IgD-negative memory B cell (primary cell): ENCODE data around the gene DUSP7. TPM values are rescaled to one million over a fixed set of nuclear protein-coding genes. Genes with fewer than 3 reads are reported as not detected.

Experiments
- H3K27ac Mint-ChIP-seq, 3 donors: one replicate each; pipeline ENCODE4 v1.8.0; 2020 to 2022; ENCODE audit warnings: mild to moderate bottlenecking in 3 of 3, mixed read lengths in 3 of 3, moderate library complexity in 1 of 3
- H3K27me3 Mint-ChIP-seq: one replicate; pipeline ENCODE4 v1.8.0; 2021; ENCODE audit warnings: mixed read lengths
- H3K36me3 Mint-ChIP-seq: one replicate; pipeline ENCODE4 v1.8.0; 2020; ENCODE audit warnings: mild to moderate bottlenecking, mixed read lengths
- H3K4me1 Mint-ChIP-seq, 3 donors: one replicate each; pipeline ENCODE4 v1.8.0; 2020 to 2022; ENCODE audit warnings: mixed read lengths in 3 of 3, mild to moderate bottlenecking in 1 of 3
- H3K4me3 Mint-ChIP-seq, 4 donors: one replicate each; pipeline ENCODE4 v1.8.0; 2020 to 2022; ENCODE audit warnings: mild to moderate bottlenecking in 4 of 4, mixed read lengths in 4 of 4, moderate library complexity in 3 of 4
- H3K9me3 Mint-ChIP-seq, 3 donors: one replicate each; pipeline ENCODE4 v1.8.0; 2020 to 2021; ENCODE audit warnings: mixed read lengths in 3 of 3, mild to moderate bottlenecking in 1 of 3
- polyA plus RNA-seq: library from polyadenylated mRNA; unstranded; fragments of 300-500 nt; fragmentation: Illumina TruSeq; gene quantifications from one replicate; pipeline ENCODE4 v1.2.3, GENCODE V29; 2021

DUSP7 gene, protein sequence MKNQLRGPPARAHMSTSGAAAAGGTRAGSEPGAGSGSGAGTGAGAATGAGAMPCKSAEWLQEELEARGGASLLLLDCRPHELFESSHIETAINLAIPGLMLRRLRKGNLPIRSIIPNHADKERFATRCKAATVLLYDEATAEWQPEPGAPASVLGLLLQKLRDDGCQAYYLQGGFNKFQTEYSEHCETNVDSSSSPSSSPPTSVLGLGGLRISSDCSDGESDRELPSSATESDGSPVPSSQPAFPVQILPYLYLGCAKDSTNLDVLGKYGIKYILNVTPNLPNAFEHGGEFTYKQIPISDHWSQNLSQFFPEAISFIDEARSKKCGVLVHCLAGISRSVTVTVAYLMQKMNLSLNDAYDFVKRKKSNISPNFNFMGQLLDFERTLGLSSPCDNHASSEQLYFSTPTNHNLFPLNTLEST
- polyA plus RNA-seq: 1.1 TPM

DNA sequence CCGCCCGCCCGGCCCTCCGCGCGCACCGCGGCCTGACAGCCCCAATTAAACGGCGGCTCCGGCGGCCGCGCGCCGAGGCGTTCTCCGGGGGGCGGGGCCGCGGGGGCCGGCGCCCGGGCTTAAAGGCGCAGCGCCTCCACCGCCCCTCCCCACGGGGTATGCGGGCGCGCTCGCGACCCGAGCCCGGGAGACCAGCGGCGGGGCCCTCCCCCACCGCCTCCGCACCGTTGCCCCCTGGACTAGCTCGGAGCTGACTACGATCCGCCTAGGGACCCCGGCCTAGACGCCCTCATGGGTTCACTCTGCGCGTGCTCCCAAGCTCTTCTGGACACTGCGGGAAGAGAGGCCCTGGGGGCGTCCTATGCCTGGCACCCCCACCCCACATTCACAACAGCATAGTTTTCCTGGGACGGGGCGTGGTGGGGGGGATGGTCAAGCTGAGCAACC, at the start of gene DUSP7:
Gene DUSP7, minus strand, starts transcription at position 51 of the 447 bp plus-strand sequence. CDS start 205 bp downstream, outside the sequence.
- no peaks in the 10 kb centered on the region for H3K27me3 Mint-ChIP-seq
- H3K4me1 Mint-ChIP-seq: peaks cover 22 to 35% (median 28%) of the 10 kb centered on the region in 3 donors
- no peaks in the 10 kb centered on the region for H3K36me3 Mint-ChIP-seq
- H3K4me3 Mint-ChIP-seq: peak within 1 kb of the TSS; percentile 90 to 97 (median 95)
- no peaks in the 10 kb centered on the region for H3K9me3 Mint-ChIP-seq
- H3K27ac Mint-ChIP-seq: peak within 1 kb of the TSS; percentile 95 to 96 (median 96)

DNA sequence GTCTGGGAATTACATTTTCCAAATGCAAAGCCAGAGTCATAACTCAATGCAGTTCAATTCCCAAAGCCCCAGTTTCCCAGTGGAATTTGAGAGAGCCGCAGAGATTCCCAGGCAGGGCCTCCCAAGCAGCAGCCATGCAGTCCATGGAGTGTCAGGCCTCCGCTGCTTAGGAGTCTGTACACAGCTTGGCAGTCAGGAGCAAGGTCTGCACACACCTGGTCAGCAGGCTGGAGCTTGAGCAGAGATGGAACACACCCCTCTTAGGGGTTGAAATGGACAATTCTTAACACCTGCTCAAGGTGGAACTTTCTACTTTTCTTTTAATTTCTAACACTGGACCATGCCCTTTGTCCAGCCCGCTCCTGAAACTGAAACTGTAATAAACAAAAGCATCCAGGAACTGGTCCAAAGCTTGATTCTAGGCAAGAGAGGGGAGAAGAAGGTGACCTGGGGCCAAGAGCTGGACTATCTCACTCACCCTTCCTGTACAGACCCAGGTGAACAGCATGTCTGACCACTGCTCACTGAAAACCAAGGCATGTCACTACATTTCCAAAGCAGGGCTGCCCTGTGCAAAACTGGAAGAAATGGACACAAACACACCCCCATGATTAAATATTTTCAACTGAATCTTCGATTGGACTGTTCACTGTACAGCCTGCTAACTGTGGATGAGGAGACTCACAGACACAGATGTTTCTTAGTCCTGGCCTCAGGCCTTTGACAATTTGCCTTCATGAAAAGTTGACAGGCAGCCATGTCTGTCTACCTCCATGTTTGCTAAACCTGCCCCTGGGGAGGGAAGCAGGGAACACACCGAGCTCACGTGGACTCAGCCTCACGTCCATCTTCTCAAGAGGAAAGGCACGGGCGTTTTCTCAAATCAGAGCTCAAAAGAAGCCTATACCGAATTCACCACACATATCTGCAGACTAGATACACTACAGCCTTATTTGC, 48.6 kb upstream of the DUSP7 start:
- Mint-ChIP-seq H3K27ac (no peak overlapping the region), H3K4me1 (no peaks in the 10 kb centered on the region), H3K4me3 (no peak overlapping the region), H3K9me3 (peaks cover 0 to 22% (median 0%) of the 10 kb centered on the region in 3 donors), H3K27me3 (no peaks in the 10 kb centered on the region), H3K36me3 (peaks cover 5% of the 10 kb centered on the region)

DNA sequence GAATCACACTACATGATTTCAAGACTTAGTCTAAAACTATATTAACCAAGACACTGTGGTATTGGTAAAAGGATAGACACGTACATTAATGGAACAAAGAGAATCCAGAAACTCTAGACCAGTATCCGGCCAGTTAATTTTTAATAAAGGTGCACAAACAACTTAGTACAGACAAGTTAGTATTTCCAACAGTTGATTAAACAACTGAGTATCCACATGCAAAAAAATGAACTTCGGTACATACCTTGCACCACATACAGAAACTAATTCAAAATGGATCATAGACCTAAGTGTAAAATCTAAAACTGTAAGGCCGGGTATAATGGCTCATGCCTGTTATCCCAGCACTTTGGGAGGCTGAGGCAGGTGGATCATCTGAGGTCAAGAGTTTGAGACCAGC, 46.6 kb upstream of the DUSP7 start:
- H3K9me3 Mint-ChIP-seq: peaks cover 0 to 22% (median 0%) of the 10 kb centered on the region in 3 donors
- H3K27ac Mint-ChIP-seq: no peak overlapping the region
- no peak overlapping the region for H3K4me3 Mint-ChIP-seq
- H3K4me1 Mint-ChIP-seq: no peaks in the 10 kb centered on the region
- no peaks in the 10 kb centered on the region for H3K27me3 Mint-ChIP-seq
- H3K36me3 Mint-ChIP-seq: peaks cover 5% of the 10 kb centered on the region

DNA sequence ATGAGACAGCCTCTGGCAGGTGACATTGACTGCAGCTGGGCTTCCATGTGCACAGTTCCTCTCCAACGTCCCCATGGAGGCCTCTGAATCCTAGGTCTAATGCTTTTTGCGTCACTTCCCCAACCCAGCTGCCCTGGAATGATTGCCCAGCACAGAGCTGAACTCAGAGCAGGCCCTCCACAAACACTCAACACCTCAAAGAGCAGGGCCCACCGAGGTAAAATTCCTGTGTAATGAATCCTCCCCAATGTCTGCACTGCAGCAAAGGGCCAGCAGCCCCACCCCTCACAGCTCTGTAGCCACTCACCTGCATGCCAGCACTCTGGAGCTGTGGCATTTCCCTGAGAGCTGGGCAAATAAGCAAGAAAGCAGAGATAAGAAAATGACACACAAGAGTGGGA, 42.6 kb upstream of the DUSP7 start:
- Mint-ChIP-seq H3K4me1 (no peaks in the 10 kb centered on the region), H3K27me3 (no peaks in the 10 kb centered on the region), H3K27ac (no peak overlapping the region), H3K9me3 (peaks cover 0 to 22% (median 0%) of the 10 kb centered on the region in 3 donors), H3K36me3 (peaks cover 5% of the 10 kb centered on the region), H3K4me3 (no peak overlapping the region)

DNA sequence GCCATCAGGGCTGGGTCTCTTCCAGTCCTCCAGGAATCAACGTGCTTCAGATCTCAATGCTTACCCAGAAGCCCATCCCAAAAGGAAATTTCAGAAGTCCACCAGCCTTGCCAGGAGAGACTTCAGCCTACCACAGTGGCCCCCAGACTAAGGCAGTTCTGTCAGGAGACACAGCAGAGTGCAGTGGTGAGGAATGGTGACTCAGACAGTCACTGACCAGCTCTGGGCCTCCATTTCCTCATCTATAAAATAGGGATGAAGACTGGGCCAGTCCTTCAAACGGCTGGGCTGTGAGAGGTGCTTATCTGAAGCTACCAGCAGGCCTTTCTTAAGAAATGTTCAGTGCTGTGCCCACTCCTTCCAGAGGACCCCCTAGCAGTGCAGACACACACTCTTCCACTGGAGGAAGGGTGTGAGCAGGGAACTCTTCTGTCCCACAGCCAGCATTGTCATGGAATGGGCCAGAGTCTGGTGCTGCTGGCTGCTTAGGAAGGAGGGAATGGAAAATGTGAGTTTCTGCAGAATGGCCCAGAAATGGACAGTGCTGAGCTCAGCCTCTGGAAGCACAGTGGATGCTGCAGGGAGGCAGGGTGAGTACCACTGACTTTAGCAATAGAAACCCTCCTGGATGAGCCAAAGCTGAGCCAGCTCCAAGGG, 41.6 kb upstream of the DUSP7 start:
- peaks cover 5% of the 10 kb centered on the region for H3K36me3 Mint-ChIP-seq
- no peak overlapping the region for H3K27ac Mint-ChIP-seq
- peaks cover 0 to 22% (median 0%) of the 10 kb centered on the region in 3 donors for H3K9me3 Mint-ChIP-seq
- no peak overlapping the region for H3K4me3 Mint-ChIP-seq
- H3K27me3 Mint-ChIP-seq: no peaks in the 10 kb centered on the region
- no peaks in the 10 kb centered on the region for H3K4me1 Mint-ChIP-seq

DNA sequence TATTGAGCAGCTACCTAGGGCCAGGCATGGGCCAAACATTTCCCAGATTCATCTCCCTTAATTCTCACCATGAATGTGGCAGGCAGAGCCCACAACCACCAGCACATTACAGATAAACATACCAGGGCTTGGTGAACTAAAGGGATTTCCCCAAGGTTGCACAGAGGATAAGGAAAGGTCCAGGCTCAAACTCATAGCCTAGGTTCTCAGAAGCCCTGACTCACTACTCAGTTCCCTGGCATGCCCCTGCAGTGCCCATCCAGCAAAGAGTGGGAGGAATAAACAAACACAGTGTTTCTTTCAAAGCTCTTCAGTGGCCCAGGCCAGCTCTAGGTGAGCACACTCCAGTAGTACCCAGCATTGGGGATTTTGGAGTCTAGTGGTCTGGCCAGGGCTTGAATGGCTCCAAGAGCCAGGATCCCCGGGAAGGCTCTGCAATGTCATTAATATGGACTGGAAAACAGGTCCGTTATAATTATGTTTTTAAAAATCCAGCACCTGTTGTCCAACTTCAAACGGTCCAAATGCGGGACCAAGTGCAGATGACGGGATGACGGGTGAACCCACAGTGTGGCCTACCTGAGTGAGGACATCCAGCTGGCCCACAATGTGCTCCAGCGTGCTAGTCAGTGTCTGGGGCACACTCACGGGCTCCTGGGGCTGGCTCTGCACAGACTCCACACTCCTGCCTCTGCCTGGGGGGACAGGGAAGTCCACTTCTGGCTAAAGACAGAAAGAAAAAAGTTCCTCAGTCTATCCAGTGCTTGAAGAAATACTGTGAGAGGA, 39.8 kb upstream of the DUSP7 start:
- Mint-ChIP-seq H3K27ac (no peak overlapping the region), H3K4me1 (no peaks in the 10 kb centered on the region), H3K36me3 (no peaks in the 10 kb centered on the region), H3K4me3 (peak overlapping the region in 1 of 4 donors; percentile 9), H3K9me3 (peaks cover 0 to 12% (median 0%) of the 10 kb centered on the region in 3 donors), H3K27me3 (no peaks in the 10 kb centered on the region)

DNA sequence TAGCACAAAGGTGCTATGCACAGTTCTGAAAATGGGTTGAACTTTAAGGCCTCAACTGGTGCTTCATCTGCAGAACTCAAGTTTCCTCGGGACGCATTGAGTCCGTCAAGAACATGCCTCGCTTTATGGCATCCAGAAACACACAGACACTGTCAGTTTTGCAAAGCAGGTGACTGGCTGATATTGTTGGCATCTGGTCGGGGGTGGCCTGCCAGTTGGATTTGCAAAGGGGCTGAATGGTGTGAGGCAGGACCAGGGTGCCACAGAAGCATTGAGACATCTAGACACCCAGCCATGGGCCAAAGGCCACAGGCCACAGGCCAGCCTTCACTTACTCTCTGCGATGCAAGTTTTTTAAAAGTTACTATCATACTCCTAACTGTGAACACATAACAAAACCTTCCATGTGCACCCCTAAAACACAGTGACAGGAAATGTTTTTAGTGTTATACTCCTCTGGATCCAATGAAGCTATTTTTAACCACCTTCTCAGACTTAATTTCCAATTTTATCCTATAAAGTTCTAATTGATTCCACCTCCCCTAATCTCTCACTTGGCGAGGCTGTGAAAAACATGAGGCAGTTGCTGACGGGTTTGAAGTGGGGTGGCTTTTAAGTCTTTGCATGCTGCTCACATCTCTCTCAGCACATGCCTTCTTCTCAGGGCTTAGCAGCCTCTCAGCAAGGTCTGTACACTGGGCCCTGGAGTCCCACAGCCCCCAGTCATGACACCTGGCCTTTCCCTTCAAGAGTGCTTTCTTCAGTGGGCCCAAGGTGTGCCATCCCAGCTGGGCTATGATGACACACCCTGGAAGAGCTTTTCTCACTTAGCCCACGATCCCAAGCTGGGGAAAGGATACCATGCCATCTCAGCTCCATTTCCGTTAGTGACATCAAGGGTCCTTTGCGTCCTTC, 38.5 kb upstream of the DUSP7 start:
- Mint-ChIP-seq H3K27ac (peak overlapping the region in 1 of 3 donors; percentile 1), H3K4me1 (no peaks in the 10 kb centered on the region), H3K36me3 (no peaks in the 10 kb centered on the region), H3K9me3 (no peaks in the 10 kb centered on the region), H3K27me3 (no peaks in the 10 kb centered on the region), H3K4me3 (no peak overlapping the region)

DNA sequence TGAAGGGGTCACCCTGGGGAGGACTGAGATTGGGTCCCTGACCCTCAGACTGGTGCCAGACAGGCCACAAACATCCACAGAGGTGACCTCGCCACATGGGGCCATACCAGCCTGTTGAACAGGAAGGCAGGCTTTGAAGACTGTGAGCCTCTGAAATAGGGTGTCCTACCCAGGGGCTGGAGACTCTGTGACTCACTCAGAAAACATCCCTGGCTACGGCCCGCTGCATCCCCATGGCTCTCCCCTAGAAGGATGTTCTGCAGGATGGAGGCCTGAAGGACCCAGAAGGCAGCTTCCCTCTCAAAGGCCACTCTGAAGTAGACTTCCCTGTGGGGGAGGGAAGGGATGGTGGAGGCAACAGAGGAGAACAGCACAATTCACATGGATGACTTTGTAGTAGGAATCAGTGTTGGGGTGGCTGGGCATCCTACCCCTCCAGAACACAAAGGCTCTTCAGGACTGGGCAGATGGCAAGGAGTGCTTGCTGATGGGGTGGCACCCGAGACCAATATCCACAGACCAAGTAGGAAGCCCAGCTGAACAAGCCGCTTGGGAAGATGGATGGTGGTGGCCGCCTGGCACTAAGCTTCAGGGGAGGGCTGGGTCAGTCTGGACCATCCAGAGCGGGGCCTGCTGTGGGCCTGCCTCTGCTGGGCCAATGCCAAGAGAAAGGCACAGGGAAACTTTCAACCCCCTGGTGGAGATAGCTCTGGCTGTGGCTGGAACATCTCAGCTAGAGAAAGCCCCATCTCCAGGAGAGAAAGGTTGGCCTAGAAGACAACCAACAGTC, 37.6 kb upstream of the DUSP7 start:
- no peak overlapping the region for H3K4me3 Mint-ChIP-seq
- no peaks in the 10 kb centered on the region for H3K9me3 Mint-ChIP-seq
- no peaks in the 10 kb centered on the region for H3K27me3 Mint-ChIP-seq
- no peaks in the 10 kb centered on the region for H3K36me3 Mint-ChIP-seq
- H3K4me1 Mint-ChIP-seq: no peaks in the 10 kb centered on the region
- no peak overlapping the region for H3K27ac Mint-ChIP-seq

DNA sequence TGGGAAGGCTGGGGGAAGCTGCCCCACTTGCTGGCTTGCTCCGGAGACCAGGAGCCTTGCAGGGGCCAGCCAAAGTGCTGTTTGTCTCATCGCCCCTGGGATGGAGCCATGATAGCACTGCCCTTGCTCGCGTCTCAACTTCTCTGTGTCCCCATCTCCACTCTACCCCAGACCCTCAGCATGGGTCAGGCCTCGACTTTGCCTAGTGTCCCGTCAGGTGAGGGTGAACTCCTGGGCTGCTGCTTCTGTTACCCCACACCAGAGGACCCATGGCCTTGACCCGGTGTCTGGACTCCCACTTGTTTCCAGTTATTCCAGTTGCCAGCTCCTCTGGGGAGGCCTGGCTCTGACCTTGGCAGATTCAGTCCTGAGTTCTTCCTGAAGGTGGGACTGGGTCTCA, 36.5 kb upstream of the DUSP7 start:
- H3K4me3 Mint-ChIP-seq: no peak overlapping the region
- H3K9me3 Mint-ChIP-seq: no peaks in the 10 kb centered on the region
- no peaks in the 10 kb centered on the region for H3K36me3 Mint-ChIP-seq
- H3K27me3 Mint-ChIP-seq: no peaks in the 10 kb centered on the region
- H3K4me1 Mint-ChIP-seq: no peaks in the 10 kb centered on the region
- H3K27ac Mint-ChIP-seq: no peak overlapping the region

DNA sequence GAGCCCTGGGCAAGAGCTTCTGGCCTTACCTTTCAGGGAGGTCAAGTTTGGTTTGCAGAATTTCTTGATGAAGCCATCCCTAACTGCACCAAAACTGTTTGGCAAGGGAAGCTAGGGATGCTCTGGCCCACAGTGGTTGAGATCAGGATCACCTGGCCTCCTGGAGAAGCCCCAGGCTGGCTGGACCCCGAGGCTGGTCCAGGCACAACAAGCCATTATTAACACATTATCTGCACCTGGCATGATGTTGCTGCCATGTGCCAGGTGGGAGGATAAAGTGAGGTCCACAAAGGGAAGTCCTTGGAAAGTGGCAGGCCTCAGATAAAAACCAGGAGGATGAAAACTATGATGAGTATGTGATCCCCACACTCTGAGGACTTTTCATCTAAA, 35.9 kb upstream of the DUSP7 start:
- no peaks in the 10 kb centered on the region for H3K36me3 Mint-ChIP-seq
- no peak overlapping the region for H3K4me3 Mint-ChIP-seq
- no peaks in the 10 kb centered on the region for H3K27me3 Mint-ChIP-seq
- no peaks in the 10 kb centered on the region for H3K9me3 Mint-ChIP-seq
- H3K27ac Mint-ChIP-seq: no peak overlapping the region
- H3K4me1 Mint-ChIP-seq: peaks cover under 1 to 3% (median 2%) of the 10 kb centered on the region in 3 donors

DNA sequence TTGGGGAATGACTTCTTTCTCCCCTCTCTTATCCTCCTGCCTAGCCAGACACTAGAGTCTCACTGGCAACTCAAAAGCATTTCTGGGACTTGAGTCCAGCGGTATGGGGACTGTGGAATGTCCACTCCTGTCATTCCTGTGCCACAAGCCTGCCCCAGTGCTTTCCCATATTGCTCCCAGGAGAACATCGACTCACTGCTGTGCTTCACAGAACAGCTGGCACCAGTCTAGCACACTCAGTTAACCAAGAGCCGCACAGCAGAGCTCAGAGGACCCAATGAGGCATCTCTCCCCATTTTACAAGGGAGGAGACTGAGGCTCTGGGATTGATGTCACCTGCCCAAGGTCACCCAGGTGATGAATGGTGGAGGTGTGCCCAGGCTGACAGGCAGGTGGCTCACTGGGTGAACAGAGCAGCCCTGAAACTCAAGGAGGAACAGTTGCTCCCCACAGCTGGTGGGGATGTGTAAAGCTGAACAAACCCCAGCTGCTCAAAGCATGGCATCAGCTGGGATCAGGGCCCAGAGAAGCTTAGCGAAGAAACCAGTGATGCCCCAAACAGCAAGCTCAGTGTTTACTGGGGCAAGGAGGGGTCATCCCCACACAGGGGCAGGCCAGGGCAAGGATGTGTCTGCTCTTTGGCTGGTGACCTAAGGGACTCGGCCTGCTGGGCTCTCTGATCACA, 35.4 kb upstream of the DUSP7 start:
- Mint-ChIP-seq H3K9me3 (no peaks in the 10 kb centered on the region), H3K27ac (no peak overlapping the region), H3K4me1 (peaks cover 2 to 4% (median 3%) of the 10 kb centered on the region in 3 donors), H3K36me3 (no peaks in the 10 kb centered on the region), H3K4me3 (no peak overlapping the region), H3K27me3 (no peaks in the 10 kb centered on the region)

DNA sequence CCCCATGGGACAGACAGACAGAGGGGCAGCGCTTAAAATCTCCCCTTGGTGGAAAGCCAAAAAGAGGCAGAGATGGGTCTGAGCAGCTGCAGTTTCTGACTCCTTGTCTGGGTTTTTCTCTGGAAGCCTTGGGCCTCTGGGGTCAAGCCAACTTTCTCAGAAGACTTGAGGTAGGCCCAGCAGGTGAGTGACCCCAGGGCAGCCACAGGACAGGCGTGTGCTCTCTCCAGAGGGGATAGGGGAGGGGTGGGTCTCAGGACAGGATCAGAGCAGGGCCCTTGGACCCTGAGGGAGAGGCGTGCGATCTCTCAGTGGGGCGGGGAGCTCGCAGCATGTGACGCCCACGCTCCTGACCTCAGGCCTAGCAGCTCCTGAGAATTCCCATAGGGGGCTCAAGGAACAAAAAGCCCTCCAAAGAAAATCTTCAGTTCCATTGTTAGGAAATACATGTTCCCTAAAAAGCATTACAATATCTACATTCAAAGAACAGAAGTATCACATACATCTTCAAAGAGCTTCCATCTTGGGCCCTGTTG, 34.6 kb upstream of the DUSP7 start:
- no peak overlapping the region for H3K4me3 Mint-ChIP-seq
- no peaks in the 10 kb centered on the region for H3K27me3 Mint-ChIP-seq
- no peaks in the 10 kb centered on the region for H3K9me3 Mint-ChIP-seq
- no peak overlapping the region for H3K27ac Mint-ChIP-seq
- no peaks in the 10 kb centered on the region for H3K36me3 Mint-ChIP-seq
- peaks cover 2 to 4% (median 3%) of the 10 kb centered on the region in 3 donors for H3K4me1 Mint-ChIP-seq
